DOHH2 (cell line): ENCODE results near the gene HECW1.

Experiments
- CTCF ChIP-seq: fragments of 200-600 bp; sonication (generic); IDR thresholded peaks from one replicate; pipeline ENCODE4 v1.5.1; 2014; ENCODE audit warnings: antibody characterized with exemption, mild to moderate bottlenecking, low read depth, low read length; ENCODE audit not compliant: poor library complexity, severe bottlenecking
- EZH2phosphoT487 ChIP-seq: fragments of 200-600 bp; sonication (generic); IDR thresholded peaks from 2 replicates; pipeline ENCODE4 v1.6.1; 2017; ENCODE audit warnings: borderline replicate concordance, mild to moderate bottlenecking, antibody characterized with exemption, low read length, moderate library complexity, mixed read lengths

DNA sequence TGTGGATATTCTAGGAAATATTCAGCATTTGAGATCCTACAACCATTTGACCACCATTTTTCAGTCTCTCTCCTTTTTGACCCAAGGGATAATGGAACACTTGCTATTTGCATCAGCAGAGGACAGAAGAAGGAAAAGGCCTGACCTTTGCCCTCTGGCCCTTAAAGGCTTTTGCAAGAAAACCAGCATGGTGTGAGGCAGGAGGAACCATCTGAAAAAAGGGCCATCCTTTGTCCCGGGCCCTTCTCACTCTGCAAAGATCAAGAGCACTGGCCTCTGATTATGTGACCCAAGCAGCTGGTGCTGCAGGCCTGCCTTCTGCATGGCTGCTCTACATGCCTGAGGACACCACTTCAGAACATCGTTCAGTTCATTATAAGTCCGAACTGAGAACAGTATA lies 337.1 kb downstream of the HECW1 start:
- TF ChIP-seq CTCF (no peak), EZH2phosphoT487 (no peak)
